Keratinocyte (primary cell): ENCODE results near the gene TMEM30A.

Source experiments
- EZH2 ChIP-seq: IDR thresholded peaks from one replicate; pipeline ENCODE4 v1.6.1; 2012; ENCODE audit warnings: inconsistent platforms, mild to moderate bottlenecking, low read length, moderate library complexity
- TF ChIP-seq, protein P1 (sequence below), 3 experiments: IDR thresholded peaks in 1 of 3; conservative IDR thresholded peaks in 1 of 3; optimal IDR thresholded peaks in 1 of 3; 2 replicates in 2 of 3; 3 replicates in 1 of 3; pipeline versions ENCODE3 to v1.5.1; 2011; ENCODE audit warnings: low read length in 3 of 3, mild to moderate bottlenecking in 3 of 3, moderate library complexity in 2 of 3, control low read depth in 1 of 3, inconsistent platforms in 1 of 3; ENCODE audit not compliant: insufficient read depth in 2 of 3; ENCODE audit errors: extremely low read depth in 1 of 3

DNA sequence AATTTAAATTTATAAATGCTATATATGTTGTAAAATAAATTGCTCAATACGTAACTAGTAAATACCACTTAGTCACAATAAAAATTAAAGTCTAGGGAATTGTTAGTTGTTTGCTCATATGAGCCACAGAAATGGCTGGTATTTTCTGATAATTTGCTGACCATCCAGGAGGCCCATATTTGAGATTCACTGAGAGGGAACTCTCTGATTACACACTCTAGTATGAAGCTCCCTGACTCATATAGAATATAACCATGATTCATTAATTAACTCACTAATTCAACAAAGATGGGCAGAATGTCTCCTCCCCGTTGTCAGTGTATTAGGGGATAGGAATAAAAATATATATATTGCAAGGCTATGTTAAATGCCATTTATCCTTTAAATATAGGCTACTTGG lies 46.6 kb upstream of the TMEM30A start:
- TF ChIP-seq, protein P1, sequence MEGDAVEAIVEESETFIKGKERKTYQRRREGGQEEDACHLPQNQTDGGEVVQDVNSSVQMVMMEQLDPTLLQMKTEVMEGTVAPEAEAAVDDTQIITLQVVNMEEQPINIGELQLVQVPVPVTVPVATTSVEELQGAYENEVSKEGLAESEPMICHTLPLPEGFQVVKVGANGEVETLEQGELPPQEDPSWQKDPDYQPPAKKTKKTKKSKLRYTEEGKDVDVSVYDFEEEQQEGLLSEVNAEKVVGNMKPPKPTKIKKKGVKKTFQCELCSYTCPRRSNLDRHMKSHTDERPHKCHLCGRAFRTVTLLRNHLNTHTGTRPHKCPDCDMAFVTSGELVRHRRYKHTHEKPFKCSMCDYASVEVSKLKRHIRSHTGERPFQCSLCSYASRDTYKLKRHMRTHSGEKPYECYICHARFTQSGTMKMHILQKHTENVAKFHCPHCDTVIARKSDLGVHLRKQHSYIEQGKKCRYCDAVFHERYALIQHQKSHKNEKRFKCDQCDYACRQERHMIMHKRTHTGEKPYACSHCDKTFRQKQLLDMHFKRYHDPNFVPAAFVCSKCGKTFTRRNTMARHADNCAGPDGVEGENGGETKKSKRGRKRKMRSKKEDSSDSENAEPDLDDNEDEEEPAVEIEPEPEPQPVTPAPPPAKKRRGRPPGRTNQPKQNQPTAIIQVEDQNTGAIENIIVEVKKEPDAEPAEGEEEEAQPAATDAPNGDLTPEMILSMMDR (optimal IDR thresholded peaks at IDR 0.05 in 1 of 3, IDR thresholded peaks at IDR 0.05 in 1 of 3, conservative IDR thresholded peaks at IDR 0.05 in 1 of 3; ENCODE audit: extremely low read depth in 1 of 3, insufficient read depth in 2 of 3, low read length in 3 of 3) = no peak
- no peak for TF ChIP-seq EZH2
